Measurements from ENCODE around the gene OGA.

OGA gene

GRCh38 chr10:101848408-101848807 is 30.2 kb upstream of the OGA start:
- Histone ChIP-seq H3K4me2 (ENCODE audit: low read length) (no peak overlapping the region), H4K20me1 (ENCODE audit: control insufficient read depth, insufficient read depth, low read depth, low read length) (no peaks in the 10 kb centered on the region), H3K4me1 (ENCODE audit: control insufficient read depth, low read length) (peaks cover 16% of the 10 kb centered on the region), H3K4me3 (ENCODE audit: low read length) (no peak overlapping the region), H3K9me2 (replicated peaks; ENCODE audit: control insufficient read depth, low read length) (no peaks in the 10 kb centered on the region), H3K9me3 (ENCODE audit: control insufficient read depth, insufficient read depth, low read length) (no peaks in the 10 kb centered on the region), H3K79me2 (ENCODE audit: control insufficient read depth, low read length) (no peaks in the 10 kb centered on the region), H3F3A (ENCODE audit: control insufficient read depth, insufficient read depth) (no peaks in the 10 kb centered on the region), H3K27ac (ENCODE audit: low read depth, low read length) (no peak overlapping the region), H3K36me3 (ENCODE audit: control insufficient read depth, low read length) (no peaks in the 10 kb centered on the region), H3K27me3 (ENCODE audit: control insufficient read depth, low read length) (no peaks in the 10 kb centered on the region)
- TF ChIP-seq CTCF (IDR thresholded peaks at IDR 0.05; ENCODE audit: low read depth, low read length, poor library complexity, severe bottlenecking) (no peak), EZH2phosphoT487 (IDR thresholded peaks at IDR 0.05; ENCODE audit: borderline replicate concordance, low read length) (no peak)

- Histone ChIP-seq H4K20me1 (ENCODE audit: control insufficient read depth, insufficient read depth, low read depth, low read length) (no peaks in the 10 kb centered on the region; the same call in 1 of the 2 replicates), H3K27ac (ENCODE audit: low read depth, low read length) (no peak overlapping the region), H3K4me1 (ENCODE audit: control insufficient read depth, low read length) (peaks cover 40% of the 10 kb centered on the region), H3K9me2 (replicated peaks; ENCODE audit: control insufficient read depth, low read length) (no peaks in the 10 kb centered on the region), H3F3A (ENCODE audit: control insufficient read depth, insufficient read depth) (no peaks in the 10 kb centered on the region), H3K27me3 (ENCODE audit: control insufficient read depth, low read length) (peaks cover 18% of the 10 kb centered on the region), H3K4me3 (ENCODE audit: low read length) (no peak overlapping the region), H3K9me3 (ENCODE audit: control insufficient read depth, insufficient read depth, low read length) (no peaks in the 10 kb centered on the region), H3K4me2 (ENCODE audit: low read length) (no peak overlapping the region), H3K79me2 (ENCODE audit: control insufficient read depth, low read length) (no peaks in the 10 kb centered on the region), H3K36me3 (ENCODE audit: control insufficient read depth, low read length) (no peaks in the 10 kb centered on the region)
- no peak for TF ChIP-seq CTCF (IDR thresholded peaks at IDR 0.05; ENCODE audit: low read depth, low read length, poor library complexity, severe bottlenecking)
- no peak for TF ChIP-seq EZH2phosphoT487 (IDR thresholded peaks at IDR 0.05; ENCODE audit: borderline replicate concordance, low read length)
Measured at GRCh38 chr10:101845893-101846292, 27.6 kb upstream of the OGA start.

GRCh38 chr10:101843032-101844021 is 25.1 kb upstream of the OGA start, which contains the start of gene KCNIP2:
Gene KCNIP2, minus strand, starts transcription at chr10:101843800. Its CDS starts 232 bp downstream, at chr10:101843568.
- Histone ChIP-seq H3K36me3 (ENCODE audit: control insufficient read depth, low read length) (no peaks in the 10 kb centered on the region), H3K79me2 (ENCODE audit: control insufficient read depth, low read length) (no peaks in the 10 kb centered on the region), H3F3A (ENCODE audit: control insufficient read depth, insufficient read depth) (no peaks in the 10 kb centered on the region), H3K27me3 (ENCODE audit: control insufficient read depth, low read length) (peaks cover 18% of the 10 kb centered on the region), H4K20me1 (ENCODE audit: control insufficient read depth, insufficient read depth, low read depth, low read length) (no peaks in the 10 kb centered on the region; the same call in 1 of the 2 replicates), H3K4me2 (ENCODE audit: low read length) (peak within 1 kb of the TSS; percentile 72), H3K4me3 (ENCODE audit: low read length) (peak within 1 kb of the TSS; percentile 63), H3K4me1 (ENCODE audit: control insufficient read depth, low read length) (peaks cover 48% of the 10 kb centered on the region), H3K9me3 (ENCODE audit: control insufficient read depth, insufficient read depth, low read length) (no peaks in the 10 kb centered on the region), H3K9me2 (replicated peaks; ENCODE audit: control insufficient read depth, low read length) (no peaks in the 10 kb centered on the region), H3K27ac (ENCODE audit: low read depth, low read length) (no peak within 1 kb of the TSS)
- TF ChIP-seq CTCF (IDR thresholded peaks at IDR 0.05; ENCODE audit: low read depth, low read length, poor library complexity, severe bottlenecking) (peak; percentile 97), EZH2phosphoT487 (IDR thresholded peaks at IDR 0.05; ENCODE audit: borderline replicate concordance, low read length) (no peak)

Data from DOHH2 (cell line).